HG02938 (cell line): ENCODE results near the gene PPIP5K1.

Source experiments
- ATAC-seq: cut with Tn5 transposase; IDR thresholded peaks from one replicate; pipeline ENCODE4 v1.9.1; 2021; ENCODE audit warnings: mild to moderate bottlenecking, moderate library complexity; ENCODE audit not compliant: unreplicated experiment

Gene PPIP5K1

GRCh38 chr15:43519196-43519595 lies 70.8 kb downstream of the PPIP5K1 start:
- no peak for ATAC-seq

GRCh38 chr15:43518197-43518761 lies 71.7 kb downstream of the PPIP5K1 start:
- ATAC-seq = no peak

- ATAC-seq = no peak
These were observed 72.4 kb downstream of the PPIP5K1 start, which contains the start of gene MAP1A for GRCh38 chr15:43517354-43518196. TSS of gene MAP1A (plus strand) at chr15:43517608. CDS start at chr15:43521474, 3,866 bp downstream.

- no peak for ATAC-seq
These were observed 73.1 kb downstream of the PPIP5K1 start for GRCh38 chr15:43516801-43517353.

- no peak for ATAC-seq
These were observed 73.8 kb downstream of the PPIP5K1 start for GRCh38 chr15:43516185-43516584.

DNA sequence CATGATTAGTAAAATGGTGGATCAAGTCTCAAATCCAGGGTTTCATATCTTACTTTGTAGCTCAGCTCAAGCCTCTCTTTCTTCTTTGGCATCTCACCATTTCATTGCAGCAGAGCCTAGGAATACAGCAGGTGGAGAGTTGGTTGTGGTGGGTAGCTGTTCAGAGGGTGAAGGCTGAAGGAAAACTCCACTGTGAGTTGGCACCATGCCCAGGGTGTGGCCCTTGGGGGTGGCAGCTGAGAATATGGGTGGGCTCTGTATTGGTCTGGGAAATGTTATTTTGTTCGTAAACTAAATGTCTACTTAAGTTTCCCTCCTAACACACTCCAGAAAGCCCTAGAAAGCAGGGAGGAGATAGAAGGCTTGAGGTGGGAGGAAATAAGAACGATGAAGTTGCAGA lies 74.3 kb downstream of the PPIP5K1 start:
- ATAC-seq = no peak

DNA sequence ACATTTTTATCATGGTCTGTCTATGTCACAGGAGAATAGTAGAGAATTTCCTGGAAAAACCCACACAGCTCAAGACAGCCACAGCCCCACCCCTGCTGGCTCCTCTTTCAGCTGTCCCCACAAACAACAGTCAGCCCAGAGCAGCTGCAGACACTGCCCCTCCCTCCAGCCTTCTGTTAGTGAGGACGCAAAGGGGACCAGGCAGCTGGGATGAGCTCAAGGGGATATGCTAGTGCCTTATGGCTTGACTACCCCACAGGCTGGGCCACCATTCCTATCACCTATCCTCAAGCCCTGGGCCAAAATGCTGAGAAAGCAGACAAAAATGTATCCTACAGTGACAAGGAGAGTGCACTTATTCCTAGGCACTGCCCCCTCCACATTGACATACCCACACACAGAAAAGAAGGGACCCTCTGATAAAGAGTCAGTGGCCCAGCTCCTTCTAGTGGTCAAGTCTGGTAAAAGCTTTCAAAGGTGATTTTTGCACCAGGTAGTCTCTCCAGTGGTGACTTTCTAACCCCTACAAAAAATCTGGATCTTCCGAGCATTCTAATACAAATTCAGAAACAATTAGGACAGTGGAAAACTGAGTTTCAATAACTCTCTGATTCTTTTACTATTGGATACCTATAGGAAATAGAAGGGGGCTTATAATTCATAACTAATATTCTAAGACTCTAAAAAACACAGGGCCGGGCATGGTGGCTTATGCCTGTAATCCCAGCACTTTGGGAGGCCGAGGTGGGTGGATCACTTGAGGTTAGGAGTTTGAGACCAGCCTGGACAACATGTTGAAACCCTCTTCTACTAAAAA lies 75.6 kb downstream of the PPIP5K1 start:
- ATAC-seq = no peak

- ATAC-seq = no peak
These were observed 76.5 kb downstream of the PPIP5K1 start for GRCh38 chr15:43513550-43513949.

GRCh38 chr15:43511012-43511885 lies 78.8 kb downstream of the PPIP5K1 start:
- ATAC-seq = no peak

- ATAC-seq = peak; percentile 94
These were observed 79.6 kb downstream of the PPIP5K1 start for GRCh38 chr15:43510200-43511011.

- ATAC-seq = no peak
These were observed 80.3 kb downstream of the PPIP5K1 start for GRCh38 chr15:43509660-43510199.

- ATAC-seq = no peak
These were observed 80.9 kb downstream of the PPIP5K1 start for GRCh38 chr15:43508991-43509659.

GRCh38 chr15:43508421-43508820 lies 81.6 kb downstream of the PPIP5K1 start:
- ATAC-seq = no peak

- ATAC-seq = no peak
These were observed 84.3 kb downstream of the PPIP5K1 start for GRCh38 chr15:43505738-43506137.

DNA sequence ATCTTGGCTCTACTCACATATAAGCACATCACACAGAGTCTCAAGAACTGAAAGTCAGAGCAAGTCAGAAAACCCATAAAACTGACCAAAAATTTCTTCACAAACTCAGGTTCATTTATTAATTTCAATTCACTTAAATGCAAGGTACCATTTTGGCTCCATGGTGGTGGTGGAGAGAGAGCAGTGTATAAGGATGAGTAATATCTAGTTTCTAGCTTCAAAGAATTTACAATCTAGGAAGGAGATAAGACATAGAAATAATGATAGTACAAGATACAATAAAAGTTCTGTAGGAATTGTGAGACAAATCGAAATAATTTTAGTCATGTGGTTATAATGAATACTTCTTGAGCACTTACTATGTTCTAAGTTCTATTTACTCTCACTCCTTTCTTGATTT lies 90.4 kb downstream of the PPIP5K1 start:
- ATAC-seq = no peak

DNA sequence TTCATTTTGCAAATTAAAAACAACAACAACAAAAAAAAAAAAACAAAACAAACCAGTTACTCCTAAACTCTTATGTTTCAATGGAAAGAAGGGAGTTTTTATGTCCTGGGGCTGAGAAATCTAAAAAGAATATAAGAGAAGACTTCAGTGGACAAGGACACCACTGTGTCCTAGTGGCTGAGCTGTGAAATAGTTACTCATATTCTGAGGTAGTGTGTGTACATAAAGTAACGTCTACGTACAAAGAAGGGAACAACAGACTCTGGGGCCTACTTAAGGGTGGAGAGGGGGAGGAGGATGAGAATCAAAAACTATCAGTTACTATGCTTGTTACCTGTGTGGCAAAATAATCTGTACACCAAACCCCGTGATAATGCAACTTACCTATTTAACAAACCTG lies 91.0 kb downstream of the PPIP5K1 start:
- no peak for ATAC-seq

DNA sequence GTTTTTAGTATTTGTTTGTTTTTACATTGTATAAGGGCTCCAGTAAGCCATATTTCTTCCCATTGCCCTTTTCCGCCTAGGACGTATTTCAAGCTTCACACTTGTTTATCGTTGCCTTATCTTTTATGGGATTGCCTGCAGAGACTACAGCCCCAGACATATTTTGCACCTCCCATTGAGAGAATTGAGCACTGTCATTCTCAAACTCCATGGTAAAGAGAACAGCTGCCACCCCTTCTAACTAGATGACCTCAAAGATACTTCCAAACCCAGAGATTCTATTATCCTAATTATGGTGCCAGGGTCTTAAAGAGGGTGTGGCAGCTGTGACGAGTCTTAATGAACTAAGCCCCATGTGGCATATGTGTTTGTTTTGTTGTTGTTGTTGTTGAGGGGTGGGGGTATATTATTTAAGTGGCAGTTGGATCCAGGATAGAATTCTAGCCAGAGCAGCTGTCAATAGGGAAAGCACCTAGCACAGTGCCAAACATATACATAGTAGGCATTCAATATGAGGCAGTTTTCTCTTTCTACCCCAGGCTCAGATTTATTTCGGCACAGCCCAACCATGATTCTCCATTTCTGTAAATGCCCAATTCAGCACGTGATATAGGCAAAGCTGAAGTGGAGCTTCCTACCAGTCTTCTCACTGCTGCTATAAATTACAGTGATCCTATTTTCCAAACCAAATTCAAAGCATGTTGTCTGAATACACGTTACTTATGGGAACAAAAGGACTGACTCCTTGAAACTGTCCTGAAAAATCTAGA lies 96.1 kb downstream of the PPIP5K1 start:
- no peak for ATAC-seq
